ENCODE results near the gene KRT12. TPM values are rescaled to one million over a fixed set of nuclear protein-coding genes. Genes with fewer than 3 reads are reported as not detected.

Gene KRT12
- total RNA-seq, 6 experiments from 2014 or later = not detected

DNA sequence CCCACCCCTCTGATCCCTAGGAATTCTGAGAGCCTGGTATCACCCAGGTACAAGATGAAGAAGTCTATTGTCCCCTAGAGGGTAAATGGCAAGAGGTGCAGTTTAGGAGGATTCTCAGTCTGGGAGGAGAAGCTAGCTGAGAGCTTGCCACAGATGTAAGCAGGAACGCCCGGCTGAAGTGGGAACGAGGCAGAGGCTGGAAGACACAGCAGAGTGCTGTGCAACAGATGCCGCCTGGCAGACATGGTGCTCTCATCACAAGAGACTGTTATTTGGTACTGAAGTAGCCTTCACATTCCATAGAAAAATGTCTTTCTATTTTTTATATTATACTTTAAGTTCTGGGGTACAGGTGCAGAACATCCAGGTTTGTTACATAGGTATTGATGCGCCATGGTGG, 38.3 kb upstream of the KRT12 start:
- no peak overlapping the region for H3K27ac Mint-ChIP-seq
- TF ChIP-seq, protein P1, sequence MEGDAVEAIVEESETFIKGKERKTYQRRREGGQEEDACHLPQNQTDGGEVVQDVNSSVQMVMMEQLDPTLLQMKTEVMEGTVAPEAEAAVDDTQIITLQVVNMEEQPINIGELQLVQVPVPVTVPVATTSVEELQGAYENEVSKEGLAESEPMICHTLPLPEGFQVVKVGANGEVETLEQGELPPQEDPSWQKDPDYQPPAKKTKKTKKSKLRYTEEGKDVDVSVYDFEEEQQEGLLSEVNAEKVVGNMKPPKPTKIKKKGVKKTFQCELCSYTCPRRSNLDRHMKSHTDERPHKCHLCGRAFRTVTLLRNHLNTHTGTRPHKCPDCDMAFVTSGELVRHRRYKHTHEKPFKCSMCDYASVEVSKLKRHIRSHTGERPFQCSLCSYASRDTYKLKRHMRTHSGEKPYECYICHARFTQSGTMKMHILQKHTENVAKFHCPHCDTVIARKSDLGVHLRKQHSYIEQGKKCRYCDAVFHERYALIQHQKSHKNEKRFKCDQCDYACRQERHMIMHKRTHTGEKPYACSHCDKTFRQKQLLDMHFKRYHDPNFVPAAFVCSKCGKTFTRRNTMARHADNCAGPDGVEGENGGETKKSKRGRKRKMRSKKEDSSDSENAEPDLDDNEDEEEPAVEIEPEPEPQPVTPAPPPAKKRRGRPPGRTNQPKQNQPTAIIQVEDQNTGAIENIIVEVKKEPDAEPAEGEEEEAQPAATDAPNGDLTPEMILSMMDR (IDR thresholded peaks at IDR 0.05) = no peak
- peaks cover 2% of the 10 kb centered on the region for H3K27me3 Mint-ChIP-seq (ENCODE audit: insufficient read depth)
- H3K36me3 Mint-ChIP-seq (ENCODE audit: low read depth) = no peaks in the 10 kb centered on the region
- H3K9me3 Mint-ChIP-seq = no peaks in the 10 kb centered on the region
- no peak for DNase-seq
- H3K4me3 Mint-ChIP-seq = no peak overlapping the region
- H3K4me1 Mint-ChIP-seq (ENCODE audit: low read depth) = peaks cover 66% of the 10 kb centered on the region

DNA sequence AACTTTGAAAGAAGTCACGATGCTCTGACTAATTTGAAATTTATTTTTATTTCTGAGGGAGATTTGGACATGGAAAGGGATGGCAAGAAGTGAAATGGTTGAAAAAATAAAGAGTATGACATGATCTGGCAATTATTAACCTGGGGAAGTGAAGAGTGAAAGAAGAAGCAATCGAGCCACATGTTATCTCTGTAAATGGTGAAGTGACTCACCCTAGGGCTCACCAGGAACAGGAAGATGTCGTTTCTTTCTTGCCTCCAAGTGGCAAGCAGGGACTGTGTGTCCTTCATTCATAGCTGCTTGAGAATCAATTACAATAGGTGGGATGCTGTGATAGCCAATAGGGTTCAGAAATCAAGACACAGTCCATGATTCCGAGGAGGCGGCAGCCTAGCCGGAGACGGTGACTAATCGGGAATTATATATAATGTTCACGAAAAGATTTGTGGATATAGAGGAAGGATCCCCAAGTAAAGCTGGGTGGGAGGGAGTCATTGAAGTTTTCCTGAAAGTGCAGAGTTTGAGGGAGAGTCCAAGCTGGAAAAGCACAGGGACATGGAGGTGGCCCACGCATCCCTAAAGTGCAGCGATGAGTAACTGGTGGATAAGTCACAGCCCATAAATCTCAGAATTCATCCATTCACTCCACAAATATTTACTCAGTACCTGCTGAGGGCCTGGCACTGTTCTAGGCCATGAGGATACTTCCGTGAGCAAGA, 36.3 kb upstream of the KRT12 start:
- Mint-ChIP-seq H3K4me3 (peak overlapping the region; percentile 79), H3K27me3 (ENCODE audit: insufficient read depth) (peaks cover 4% of the 10 kb centered on the region; the same call in 1 of the 2 replicates), H3K27ac (peak overlapping the region; percentile 92), H3K4me1 (ENCODE audit: low read depth) (peaks cover 45% of the 10 kb centered on the region), H3K9me3 (no peaks in the 10 kb centered on the region), H3K36me3 (ENCODE audit: low read depth) (no peaks in the 10 kb centered on the region)
- TF ChIP-seq, protein P1 (IDR thresholded peaks at IDR 0.05) = no peak
- peak; percentile 72 for DNase-seq

DNA sequence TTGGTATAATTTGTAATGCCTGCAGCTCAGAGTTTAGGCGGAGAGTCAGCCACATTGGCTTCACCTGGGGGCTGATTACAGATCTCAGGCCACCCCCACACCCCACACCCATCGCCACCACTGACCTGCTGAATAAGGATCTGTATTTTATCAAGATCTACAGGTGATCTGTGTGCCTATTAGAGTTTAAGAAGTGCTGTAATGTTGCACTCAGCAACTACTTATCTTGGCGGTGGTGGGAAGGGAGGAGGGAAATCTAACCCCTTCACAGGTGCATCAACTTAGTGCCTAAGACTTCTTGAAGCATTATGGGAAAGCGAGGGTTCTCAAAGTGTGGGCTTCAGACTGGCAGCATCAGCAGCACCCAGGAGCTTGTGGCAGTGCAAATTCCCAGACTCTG, 35.5 kb upstream of the KRT12 start:
- no peaks in the 10 kb centered on the region for H3K36me3 Mint-ChIP-seq (ENCODE audit: low read depth)
- peaks cover 4% of the 10 kb centered on the region; the same call in 1 of the 2 replicates for H3K27me3 Mint-ChIP-seq (ENCODE audit: insufficient read depth)
- H3K9me3 Mint-ChIP-seq = no peaks in the 10 kb centered on the region
- TF ChIP-seq, protein P1 (IDR thresholded peaks at IDR 0.05) = no peak
- H3K4me3 Mint-ChIP-seq = peak overlapping the region; percentile 79
- peaks cover 42% of the 10 kb centered on the region for H3K4me1 Mint-ChIP-seq (ENCODE audit: low read depth)
- H3K27ac Mint-ChIP-seq = peak overlapping the region; percentile 92
- no peak for DNase-seq

DNA sequence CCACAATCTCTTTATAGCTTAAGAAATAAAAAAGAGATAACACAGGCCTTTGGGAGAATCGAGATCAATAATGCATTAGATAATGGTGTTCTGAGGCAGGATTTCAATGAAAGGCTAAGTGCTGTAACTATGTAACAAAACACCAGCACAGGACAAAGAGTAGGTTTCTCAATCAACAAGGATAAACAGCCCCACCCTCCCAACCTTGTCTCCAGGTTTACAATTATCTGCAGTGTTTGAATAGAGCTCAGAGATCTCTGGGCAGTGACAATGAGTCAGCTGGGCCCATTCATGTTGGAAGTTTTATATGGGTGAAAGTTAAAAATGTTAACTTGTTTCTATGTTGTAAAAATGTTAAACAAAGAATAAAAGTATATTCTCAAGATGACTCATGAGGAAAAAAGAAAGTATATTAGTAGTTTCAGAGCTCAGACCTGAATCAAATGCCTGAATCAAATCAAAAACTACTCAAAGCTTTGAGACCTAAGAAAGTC, 35.0 kb upstream of the KRT12 start:
- Mint-ChIP-seq H3K4me3 (peak overlapping the region; percentile 79), H3K36me3 (ENCODE audit: low read depth) (no peaks in the 10 kb centered on the region), H3K27me3 (ENCODE audit: insufficient read depth) (peaks cover 4% of the 10 kb centered on the region; the same call in 1 of the 2 replicates), H3K9me3 (no peaks in the 10 kb centered on the region), H3K4me1 (ENCODE audit: low read depth) (peaks cover 42% of the 10 kb centered on the region), H3K27ac (peak overlapping the region; percentile 92)
- TF ChIP-seq, protein P1 (IDR thresholded peaks at IDR 0.05) = no peak
- peak; percentile 60 for DNase-seq

DNA sequence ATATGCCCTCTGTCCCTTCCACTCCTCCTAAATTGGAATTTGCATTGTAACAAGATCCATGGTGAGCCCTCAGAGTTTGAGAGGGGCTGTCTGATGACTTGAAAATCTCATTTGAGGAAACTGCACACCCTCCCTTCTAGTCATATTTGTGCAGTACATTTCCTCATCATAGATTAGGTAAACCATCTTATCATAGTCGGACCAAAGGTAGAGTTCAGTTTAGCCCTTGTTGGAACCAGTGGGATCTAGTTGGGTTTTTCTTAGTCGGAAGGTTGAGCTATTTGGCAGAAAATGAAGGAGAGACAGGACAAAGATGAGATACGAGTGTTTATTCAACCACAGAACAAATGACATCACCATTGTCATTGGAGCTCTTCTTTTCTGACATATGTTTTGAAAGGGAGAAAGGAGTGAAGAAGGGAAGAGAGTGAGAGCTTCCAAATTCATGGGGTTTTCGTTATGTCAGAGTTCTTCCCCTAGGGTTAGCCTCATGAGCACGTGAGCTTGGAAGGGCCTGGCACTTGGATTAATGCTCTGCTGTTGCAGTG, 33.9 kb upstream of the KRT12 start:
- H3K9me3 Mint-ChIP-seq = no peaks in the 10 kb centered on the region
- TF ChIP-seq, protein P1 (IDR thresholded peaks at IDR 0.05) = no peak
- peaks cover 2% of the 10 kb centered on the region for H3K27me3 Mint-ChIP-seq (ENCODE audit: insufficient read depth)
- H3K36me3 Mint-ChIP-seq (ENCODE audit: low read depth) = no peaks in the 10 kb centered on the region; the same call in 1 of the 2 replicates
- peaks cover 42% of the 10 kb centered on the region for H3K4me1 Mint-ChIP-seq (ENCODE audit: low read depth)
- H3K27ac Mint-ChIP-seq = peak overlapping the region; percentile 92
- no peak for DNase-seq
- no peak overlapping the region for H3K4me3 Mint-ChIP-seq

Data from HFFc6 (cell line).